Keratinocyte (primary cell): ENCODE data around the gene JAKMIP1. TPM values are rescaled to one million over a fixed set of nuclear protein-coding genes. Genes with fewer than 3 reads are reported as not detected.

Experiments used
- DNase-seq: peaks from one replicate; pipeline ENCODE4 v3.0.0-alpha.2; 2011; ENCODE audit warnings: low read depth, missing footprints, low spot score
- FAIRE-seq: peaks from 2 replicates; lab custom pipeline; 2011; peaks lifted over from hg19 to GRCh38; lab: Jason Lieb, UNC
- H2AFZ ChIP-seq: 2 replicates; pipeline ENCODE4 v1.6.0; 2012; ENCODE audit warnings: low read length, control low read depth, inconsistent platforms; ENCODE audit not compliant: control insufficient read depth
- H3K27ac ChIP-seq: 2 replicates; pipeline ENCODE4 v1.5.1; 2011; ENCODE audit warnings: low read length; ENCODE audit not compliant: control insufficient read depth, insufficient read depth
- H3K27me3 ChIP-seq: 3 replicates; pipeline ENCODE4 v1.6.0; 2011; ENCODE audit warnings: low read length; ENCODE audit not compliant: control insufficient read depth, insufficient read depth; ENCODE audit errors: extremely low read depth
- H3K36me3 ChIP-seq, 2 experiments: 2 replicates in 1 of 2; 3 replicates in 1 of 2; pipeline ENCODE4 v1.5.1; 2011; ENCODE audit warnings: low read length in 2 of 2, mild to moderate bottlenecking in 1 of 2; ENCODE audit not compliant: control insufficient read depth in 2 of 2, insufficient read depth in 2 of 2; ENCODE audit errors: extremely low read depth in 1 of 2
- H3K4me1 ChIP-seq: 3 replicates; pipeline ENCODE4 v1.5.1; 2011; ENCODE audit warnings: low read length; ENCODE audit not compliant: control insufficient read depth, insufficient read depth; ENCODE audit errors: extremely low read depth
- H3K4me2 ChIP-seq: 3 replicates; pipeline ENCODE4 v1.6.0; 2011; ENCODE audit warnings: low read depth, low read length; ENCODE audit not compliant: control insufficient read depth, insufficient read depth; ENCODE audit errors: extremely low read depth
- H3K4me3 ChIP-seq, 3 experiments: fragments of 200-600 bp in 1 of 3; sonication (generic) in 1 of 3; 2 replicates in 2 of 3; 3 replicates in 1 of 3; pipeline ENCODE4 v1.5.1; 2011 to 2016; ENCODE audit warnings: low read length in 3 of 3, mild to moderate bottlenecking in 3 of 3, control low read depth in 2 of 3, inconsistent platforms in 1 of 3, low read depth in 1 of 3, mixed read lengths in 1 of 3, mixed run types in 1 of 3, moderate library complexity in 1 of 3; ENCODE audit not compliant: control insufficient read depth in 2 of 3, insufficient read depth in 2 of 3; ENCODE audit errors: extremely low read depth in 1 of 3
- H3K79me2 ChIP-seq: 2 replicates; pipeline ENCODE4 v1.6.0; 2012; ENCODE audit warnings: low read length; ENCODE audit not compliant: control insufficient read depth, insufficient read depth
- H3K9ac ChIP-seq: 3 replicates; pipeline ENCODE4 v1.6.0; 2011; ENCODE audit warnings: low read length; ENCODE audit not compliant: control insufficient read depth, insufficient read depth; ENCODE audit errors: extremely low read depth
- H3K9me1 ChIP-seq: 3 replicates; pipeline ENCODE4 v1.6.0; 2011; ENCODE audit warnings: low read length; ENCODE audit not compliant: control insufficient read depth, insufficient read depth; ENCODE audit errors: extremely low read depth
- H3K9me3 ChIP-seq: 2 replicates; pipeline ENCODE4 v1.5.1; 2012; ENCODE audit warnings: low read depth, low read length; ENCODE audit not compliant: control insufficient read depth
- H4K20me1 ChIP-seq: 3 replicates; pipeline ENCODE4 v1.6.0; 2011; ENCODE audit warnings: low read length; ENCODE audit not compliant: control insufficient read depth, insufficient read depth; ENCODE audit errors: extremely low read depth
- CTCF ChIP-seq, 3 experiments: IDR thresholded peaks in 1 of 3; conservative IDR thresholded peaks in 1 of 3; optimal IDR thresholded peaks in 1 of 3; 2 replicates in 2 of 3; 3 replicates in 1 of 3; pipeline versions ENCODE3 to v1.5.1; 2011; ENCODE audit warnings: low read length in 3 of 3, mild to moderate bottlenecking in 3 of 3, moderate library complexity in 2 of 3, control low read depth in 1 of 3, inconsistent platforms in 1 of 3; ENCODE audit not compliant: insufficient read depth in 2 of 3; ENCODE audit errors: extremely low read depth in 1 of 3
- EZH2 ChIP-seq: IDR thresholded peaks from one replicate; pipeline ENCODE4 v1.6.1; 2012; ENCODE audit warnings: inconsistent platforms, mild to moderate bottlenecking, low read length, moderate library complexity
- dilution Hi-C: fragments of 300-500 bp; cut with MboI; formaldehyde crosslinking; loops from one replicate; pipeline ENCODE4 v1.7.0; 2020; ENCODE audit warnings: low sequenced_read_pairs; ENCODE audit not compliant: extremely low pct_ligation_motif_present
- polyA plus RNA-seq, 5 experiments: library from polyadenylated mRNA; depleted of rRNA in 3 of 5; stranded (reverse) in 3 of 5; stranded (forward) in 1 of 5; unstranded in 1 of 5; fragments of >200 nt; gene quantifications; 1 replicate in 1 of 5; 2 replicates in 3 of 5; 3 replicates in 1 of 5; pipeline versions ENCODE4 v1.2.1 to v1.2.3, GENCODE V29; 2011 to 2012; ENCODE audit warnings: missing spikeins in 2 of 5, low read depth in 1 of 5, low replicate concordance in 1 of 5

The JAKMIP1 gene
- polyA plus RNA-seq, 1 donor (not counting 4 experiments of a cell fraction or from before 2014, with no cell fraction given) = not detected

GRCh38 chr4:6204871-6205566 lies 4.7 kb upstream of the JAKMIP1 start:
- no peak overlapping the region for H3K4me2 ChIP-seq
- FAIRE-seq = no peak

GRCh38 chr4:6204098-6204497 lies 3.7 kb upstream of the JAKMIP1 start:
- H3K9me1 ChIP-seq = no peaks in the 10 kb centered on the region
- H3K4me3 ChIP-seq = no peak overlapping the region
- no peak overlapping the region for H3K4me2 ChIP-seq
- no peak overlapping the region for H2AFZ ChIP-seq
- H4K20me1 ChIP-seq = no peaks in the 10 kb centered on the region
- no peaks in the 10 kb centered on the region for H3K4me1 ChIP-seq
- H3K27ac ChIP-seq = no peak overlapping the region
- no peaks in the 10 kb centered on the region for H3K36me3 ChIP-seq
- H3K79me2 ChIP-seq = no peaks in the 10 kb centered on the region
- TF ChIP-seq EZH2 = no peak
- no peaks in the 10 kb centered on the region for H3K9me3 ChIP-seq
- H3K9ac ChIP-seq = no peak overlapping the region
- peaks cover 34% of the 10 kb centered on the region for H3K27me3 ChIP-seq
- dilution Hi-C loops = no loop called here
- DNase-seq = no peak
- no peak for FAIRE-seq

More at GRCh38 chr4:6204871-6205566, 4.7 kb upstream of the JAKMIP1 start:
- no peaks in the 10 kb centered on the region for H3K9me3 ChIP-seq
- H3K79me2 ChIP-seq = no peaks in the 10 kb centered on the region
- no peak overlapping the region for H3K27ac ChIP-seq
- H3K4me1 ChIP-seq = no peaks in the 10 kb centered on the region
- no peak overlapping the region for H3K4me3 ChIP-seq
- H3K36me3 ChIP-seq = no peaks in the 10 kb centered on the region
- H4K20me1 ChIP-seq = no peaks in the 10 kb centered on the region
- no peak for TF ChIP-seq CTCF (optimal IDR thresholded peaks at IDR 0.05 in 1 of 3, IDR thresholded peaks at IDR 0.05 in 1 of 3, conservative IDR thresholded peaks at IDR 0.05 in 1 of 3; ENCODE audit: extremely low read depth in 1 of 3, insufficient read depth in 2 of 3, low read length in 3 of 3)
- no peak for TF ChIP-seq EZH2
- no peak for DNase-seq
- no peak overlapping the region for H2AFZ ChIP-seq
- no peak overlapping the region for H3K9ac ChIP-seq
- dilution Hi-C loops = no loop called here
- H3K9me1 ChIP-seq = no peaks in the 10 kb centered on the region
- H3K27me3 ChIP-seq = peaks cover 27% of the 10 kb centered on the region
